ENCODE results near the gene C1QTNF12. TPM values are rescaled to one million over a fixed set of nuclear protein-coding genes. Genes with fewer than 3 reads are reported as not detected.

C1QTNF12 gene
- total and polyA plus RNA-seq, 2 experiments from 2014 or later, result 4.1 to 4.2 TPM

- no peak for TF ChIP-seq ZNF462 (CRISPR knock-in tag; IDR thresholded peaks at IDR 0.05)
- no peak for TF ChIP-seq JUNB (IDR thresholded peaks at IDR 0.05; ENCODE audit: unreplicated experiment)
- TF ChIP-seq EZH2phosphoT487 (IDR thresholded peaks at IDR 0.05; ENCODE audit: unreplicated experiment), result no peak
- TF ChIP-seq CREB1 (CRISPR knock-in tag; IDR thresholded peaks at IDR 0.05; ENCODE audit: low read depth), result no peak
Measured at GRCh38 chr1:1256956-1257871, 10.7 kb upstream of the C1QTNF12 start (continued).

- H3K27me3 ChIP-seq (ENCODE audit: insufficient read depth), result no peaks in the 10 kb centered on the region
- no peak overlapping the region for H2AFZ ChIP-seq
- Mint-ChIP-seq H3K27me3 (ENCODE audit: insufficient read depth, low read depth, poor library complexity) (peaks cover 11% of the 10 kb centered on the region), H3K4me1 (peaks cover 24% of the 10 kb centered on the region), H3K9me3 (no peaks in the 10 kb centered on the region), H3K36me3 (ENCODE audit: low read depth) (peaks cover 60% of the 10 kb centered on the region), H3K4me3 (no peak overlapping the region), H3K27ac (no peak overlapping the region)
- no peak overlapping the region for H3K4me3 ChIP-seq
- H3K9me2 ChIP-seq (ENCODE audit: insufficient read depth), result no peaks in the 10 kb centered on the region
- H4K20me1 ChIP-seq (replicated peaks; ENCODE audit: insufficient read depth), result peaks cover 2% of the 10 kb centered on the region
- H3K4me2 ChIP-seq, result no peak overlapping the region
- peaks cover 6% of the 10 kb centered on the region; the same call in 1 of the 2 replicates for H3K36me3 ChIP-seq (ENCODE audit: insufficient read depth)
- H3F3A ChIP-seq (replicated peaks; ENCODE audit: low read depth), result peaks cover 11% of the 10 kb centered on the region; the same call in 1 of the 2 replicates
- H3K27ac ChIP-seq (ENCODE audit: low read depth), result no peak overlapping the region
- H3K4me1 ChIP-seq (ENCODE audit: insufficient read depth), result peaks cover 9% of the 10 kb centered on the region
- peaks cover 4% of the 10 kb centered on the region; the same call in 1 of the 2 replicates for H3K79me2 ChIP-seq (replicated peaks; ENCODE audit: insufficient read depth)
- ATAC-seq (no peak), DNase-seq (ENCODE audit: low spot score) (no peak)
- no peak for TF ChIP-seq JUNB (IDR thresholded peaks at IDR 0.05; ENCODE audit: unreplicated experiment)
- TF ChIP-seq, protein P1, sequence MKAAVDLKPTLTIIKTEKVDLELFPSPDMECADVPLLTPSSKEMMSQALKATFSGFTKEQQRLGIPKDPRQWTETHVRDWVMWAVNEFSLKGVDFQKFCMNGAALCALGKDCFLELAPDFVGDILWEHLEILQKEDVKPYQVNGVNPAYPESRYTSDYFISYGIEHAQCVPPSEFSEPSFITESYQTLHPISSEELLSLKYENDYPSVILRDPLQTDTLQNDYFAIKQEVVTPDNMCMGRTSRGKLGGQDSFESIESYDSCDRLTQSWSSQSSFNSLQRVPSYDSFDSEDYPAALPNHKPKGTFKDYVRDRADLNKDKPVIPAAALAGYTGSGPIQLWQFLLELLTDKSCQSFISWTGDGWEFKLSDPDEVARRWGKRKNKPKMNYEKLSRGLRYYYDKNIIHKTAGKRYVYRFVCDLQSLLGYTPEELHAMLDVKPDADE (IDR thresholded peaks at IDR 0.05), result no peak
- no peak for TF ChIP-seq ZNF114 (CRISPR knock-in tag; IDR thresholded peaks at IDR 0.05)
- no peak for TF ChIP-seq POLR2AphosphoS5 (IDR thresholded peaks at IDR 0.05; ENCODE audit: low read depth)
- no peak for TF ChIP-seq ZNF462 (CRISPR knock-in tag; IDR thresholded peaks at IDR 0.05)
Measured at GRCh38 chr1:1255611-1256010, 9.1 kb upstream of the C1QTNF12 start.
